K562 (cell line): Measurements from ENCODE around the gene FMN2. TPM values are rescaled to one million over a fixed set of nuclear protein-coding genes. Genes with fewer than 3 reads are reported as not detected.

Experiments
- ATAC-seq: fragments of 200-7000 bp; cut with Tn5 transposase; 3 replicates; pipeline ENCODE4 v1.9.1; 2020; ENCODE audit warnings: moderate library complexity
- BruUV-seq: library from RNA; stranded (reverse); fragments of 400-500 nt; replicated peaks from 2 replicates; lab custom pipeline; 2021; lab: Mats Ljungman, UMichigan
- CTCF ChIA-PET: fragments of 300-600 bp; formaldehyde crosslinking; extraction: SDS; loops from one replicate; lab custom pipeline; 2021; ENCODE audit warnings: low intra/inter-chr PET ratio; lab: Yijun Ruan, JAX
- POLR2A ChIA-PET: fragments of 300-600, 350-650 bp; sonication (Branson Sonifier 250); formaldehyde crosslinking; extraction: SDS; loops from one replicate; lab custom pipeline; 2021; ENCODE audit warnings: antibody characterized with exemption, inconsistent platforms; lab: Yijun Ruan, JAX
- DNase-seq, 4 experiments: peaks; one replicate each; pipeline versions ENCODE4 v3.0.0 to v3.0.0-alpha.2; 2011 to 2018; ENCODE audit warnings: low spot score in 3 of 4, mixed read lengths in 3 of 4; ENCODE audit errors: extremely low read depth in 1 of 4
- FAIRE-seq: peaks from 2 replicates; lab custom pipeline; 2011; peaks lifted over from hg19 to GRCh38; lab: Jason Lieb, UNC
- H2AFZ ChIP-seq: 2 replicates; pipeline ENCODE4 v1.6.0; 2011; ENCODE audit warnings: low read depth, low read length, control low read depth, inconsistent platforms
- H3K27ac ChIP-seq: fragments of 200-600 bp; 3 replicates; pipeline ENCODE4 v1.8.0; 2011; ENCODE audit warnings: low read depth, mild to moderate bottlenecking, control low read depth, inconsistent platforms, low read length, moderate library complexity, mixed read lengths; ENCODE audit errors: extremely low read depth
- H3K27me3 ChIP-seq, 2 experiments: fragments of 300-600 bp in 1 of 2; 2 replicates in 1 of 2; 3 replicates in 1 of 2; pipeline versions ENCODE4 v1.6.0 to v1.8.0; 2011; ENCODE audit warnings: inconsistent platforms in 2 of 2, low read length in 2 of 2, mild to moderate bottlenecking in 1 of 2, mixed read lengths in 1 of 2, moderate library complexity in 1 of 2; ENCODE audit not compliant: control insufficient read depth in 2 of 2, insufficient read depth in 2 of 2
- H3K36me3 ChIP-seq: fragments of 300-600 bp; 3 replicates; pipeline ENCODE4 v1.8.0; 2011; ENCODE audit warnings: mild to moderate bottlenecking, low read length, inconsistent platforms; ENCODE audit not compliant: control insufficient read depth, insufficient read depth
- H3K4me1 ChIP-seq, 2 experiments: fragments of 200-600 bp in 1 of 2; replicated peaks in 1 of 2; 2 replicates in 1 of 2; 3 replicates in 1 of 2; pipeline versions ENCODE4 v1.5.1 to v1.8.0; 2011; ENCODE audit warnings: inconsistent platforms in 2 of 2, low read length in 2 of 2, mild to moderate bottlenecking in 1 of 2, mixed read lengths in 1 of 2, moderate library complexity in 1 of 2; ENCODE audit not compliant: control insufficient read depth in 2 of 2, insufficient read depth in 2 of 2
- H3K4me2 ChIP-seq: 2 replicates; pipeline ENCODE4 v1.6.1; 2011; ENCODE audit warnings: low read length, control low read depth, inconsistent platforms, mixed read lengths; ENCODE audit not compliant: insufficient read depth
- H3K4me3 ChIP-seq: fragments of 200-600 bp; sonication (generic), shearing (Covaris generic); 2 replicates; pipeline ENCODE4 v1.5.1; 2016; ENCODE audit warnings: control low read depth, inconsistent platforms
- H3K79me2 ChIP-seq: fragments of 200-600 bp; 3 replicates; pipeline ENCODE4 v1.8.0; 2011; ENCODE audit warnings: low read length, inconsistent platforms; ENCODE audit not compliant: control insufficient read depth, insufficient read depth
- H3K9ac ChIP-seq, 2 experiments: 2 replicates each; pipeline versions ENCODE4 v1.6.0 to v1.6.1; 2011; ENCODE audit warnings: low read depth in 2 of 2, low read length in 2 of 2, control low read depth in 1 of 2, inconsistent platforms in 1 of 2, mild to moderate bottlenecking in 1 of 2, mixed read lengths in 1 of 2; ENCODE audit not compliant: insufficient read depth in 1 of 2
- H3K9me1 ChIP-seq: one replicate; pipeline ENCODE4 v1.6.0; 2011; ENCODE audit warnings: inconsistent platforms, mild to moderate bottlenecking, low read length, moderate library complexity; ENCODE audit not compliant: control insufficient read depth, insufficient read depth
- H3K9me3 ChIP-seq: replicated peaks from 2 replicates; pipeline ENCODE4 v1.5.1; 2011; ENCODE audit warnings: low read depth, low read length, inconsistent platforms; ENCODE audit not compliant: control insufficient read depth, insufficient read depth
- H4K20me1 ChIP-seq: replicated peaks from 2 replicates; pipeline ENCODE4 v1.6.1; 2011; ENCODE audit warnings: low read length, inconsistent platforms, mixed read lengths; ENCODE audit not compliant: control insufficient read depth, insufficient read depth
- CTBP1 ChIP-seq: fragments of 450-650 bp; IDR thresholded peaks from 2 replicates; pipeline ENCODE4 v1.6.1; 2016; ENCODE audit warnings: borderline replicate concordance
- KDM4B ChIP-seq, 2 experiments: fragments of 450-650 bp in 1 of 2; sonication (generic) in 1 of 2; IDR thresholded peaks; 2 replicates each; pipeline ENCODE4 v1.6.1; 2016 to 2017; ENCODE audit warnings: borderline replicate concordance in 2 of 2, antibody characterized with exemption in 1 of 2, low read depth in 1 of 2, mild to moderate bottlenecking in 1 of 2
- NBN ChIP-seq: fragments of 450-650 bp; IDR thresholded peaks from 2 replicates; pipeline ENCODE4 v1.6.1; 2016; ENCODE audit warnings: low read depth, mild to moderate bottlenecking
- NFE2L1 ChIP-seq: fragments of 450-650 bp; IDR thresholded peaks from 2 replicates; pipeline ENCODE4 v1.6.1; 2016; ENCODE audit warnings: missing genetic modification characterization, low read depth, mild to moderate bottlenecking, missing compliant biosample characterization, moderate library complexity, borderline replicate concordance
- PTTG1 ChIP-seq: fragments of 450-650 bp; IDR thresholded peaks from 2 replicates; pipeline ENCODE4 v1.6.1; 2016; ENCODE audit warnings: low read depth, mild to moderate bottlenecking, missing genetic modification characterization, missing compliant biosample characterization
- PURB ChIP-seq: sonication (generic); formaldehyde crosslinking; IDR thresholded peaks from 2 replicates; pipeline ENCODE4 v1.9.0; 2021; ENCODE audit warnings: low read depth, mild to moderate bottlenecking, missing genetic modification reagents
- TFAM ChIP-seq: fragments of 250-450 bp; sonication (Bioruptor Pico); conservative IDR thresholded peaks from 2 replicates; pipeline ENCODE4 v1.5.0; 2021; ENCODE audit warnings: mild to moderate bottlenecking, moderate library complexity
- WGBS: fragments of 100-300 bp; shearing (Covaris generic); methylation state at CpG from one replicate; pipeline ENCODE4 v1.1.6; 2016; ENCODE audit warnings: low coverage, mixed read lengths; ENCODE audit not compliant: insufficient coverage; ENCODE audit errors: missing lambda C conversion rate; 5-methylcytosine and 5-hydroxymethylcytosine counted together
- in situ Hi-C: fragments of 300-500 bp; cut with MboI; formaldehyde crosslinking; loops from 4 replicates; pipeline ENCODE4 v1.15.0; 2018; ENCODE audit warnings: inconsistent platforms, mixed read lengths
- intact Hi-C: fragments of 100-400 bp; cut with micrococcal nuclease; formaldehyde crosslinking; loops from 2 replicates; pipeline ENCODE4 v1.14.2; 2022
- polyA plus RNA-seq, 8 experiments: library from polyadenylated mRNA; depleted of rRNA in 4 of 8; stranded (reverse) in 5 of 8; unstranded in 3 of 8; fragments of >200 nt; fragmentation: Nextera tagmentation in 2 of 8; fragmentation: Illumina TruSeq in 1 of 8; extraction: Ambion mirVana in 2 of 8; extraction: Trizol in 1 of 8; gene quantifications; 2 replicates each; pipeline versions ENCODE4 v1.2.1 to v1.2.3, GENCODE V29; 2011 to 2014; ENCODE audit warnings: inconsistent platforms in 1 of 8, missing spikeins in 1 of 8
- total RNA-seq, 7 experiments: library from RNA; depleted of rRNA in 6 of 7; stranded (reverse); fragments of >200 nt in 6 of 7; fragmentation: Illumina TruSeq in 2 of 7; extraction: Trizol in 2 of 7; gene quantifications; 2 replicates each; pipeline versions ENCODE4 v1.2.1 to v1.2.3, GENCODE V29; 2011 to 2021; ENCODE audit warnings: low replicate concordance in 1 of 7
- TF ChIP-seq, protein P1 (sequence below): fragments of 450-650 bp; formaldehyde crosslinking; IDR thresholded peaks from 2 replicates; pipeline ENCODE4 v1.4.0; 2020; ENCODE audit warnings: mild to moderate bottlenecking, moderate library complexity
- TF ChIP-seq, protein P2 (sequence below): fragments of 450-650 bp; formaldehyde crosslinking; IDR thresholded peaks from 2 replicates; pipeline ENCODE4 v1.4.0; 2022; ENCODE audit warnings: missing genetic modification characterization

Gene FMN2
- total and polyA plus RNA-seq, 9 of the 15 experiments (the other 6 are each of a cell fraction or from before 2014, with no cell fraction given), result 0.15 to 0.45 (median 0.16) TPM; not detected in 3

DNA sequence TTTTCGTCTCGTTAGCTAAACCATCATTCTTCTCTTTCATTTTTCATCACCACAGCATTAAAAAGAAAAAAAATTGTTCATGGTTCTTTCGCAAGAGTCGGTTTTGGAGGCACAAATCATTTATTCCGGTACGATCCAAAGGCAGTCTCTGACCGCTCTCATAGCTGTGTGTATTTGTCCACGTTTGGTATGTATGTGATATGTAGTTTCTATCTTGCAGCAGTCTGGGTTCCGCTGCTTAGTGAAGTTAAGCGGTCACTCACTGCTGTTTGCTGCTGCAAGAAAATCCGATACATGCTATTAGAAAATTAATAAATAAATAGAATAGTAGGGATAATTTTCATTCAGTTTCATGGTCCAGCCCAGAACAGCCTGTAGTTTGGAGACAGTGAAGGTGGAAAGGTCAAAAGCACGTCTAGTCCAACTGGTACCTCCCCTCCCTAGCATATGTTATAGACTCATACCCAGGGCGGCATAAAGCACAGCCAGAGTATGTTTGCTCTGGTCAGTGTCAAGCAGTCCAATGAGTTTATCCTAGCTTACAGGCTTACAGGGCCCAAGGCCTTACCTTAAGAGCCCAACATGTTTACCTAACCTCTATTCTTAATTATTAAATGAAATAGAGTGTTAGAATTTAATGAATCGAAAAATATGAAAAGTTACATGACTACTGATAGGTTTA is 2.5 kb downstream of the FMN2 start:
- ChIA-PET CTCF (no interaction called here), POLR2A (no interaction called here)
- Histone ChIP-seq H3K4me2 (no peak overlapping the region), H3K4me1 (peaks cover 0 to 21% of the 10 kb centered on the region in 2 experiments; a peak in 1 of 5 replicates), H2AFZ (no peak overlapping the region), H3K9ac (no peak overlapping the region), H4K20me1 (no peaks in the 10 kb centered on the region), H3K4me3 (no peak overlapping the region), H3K79me2 (no peaks in the 10 kb centered on the region), H3K27me3 (peaks cover 18 to 20% of the 10 kb centered on the region in 2 experiments), H3K36me3 (no peaks in the 10 kb centered on the region), H3K9me3 (no peaks in the 10 kb centered on the region), H3K27ac (no peak overlapping the region), H3K9me1 (no peaks in the 10 kb centered on the region)
- intact Hi-C loops, result no loop called here
- no peak for DNase-seq
- no peak for FAIRE-seq
- BruUV-seq, result no TSS peak
- in situ Hi-C loops, result no loop called here
- TF ChIP-seq, protein P1, sequence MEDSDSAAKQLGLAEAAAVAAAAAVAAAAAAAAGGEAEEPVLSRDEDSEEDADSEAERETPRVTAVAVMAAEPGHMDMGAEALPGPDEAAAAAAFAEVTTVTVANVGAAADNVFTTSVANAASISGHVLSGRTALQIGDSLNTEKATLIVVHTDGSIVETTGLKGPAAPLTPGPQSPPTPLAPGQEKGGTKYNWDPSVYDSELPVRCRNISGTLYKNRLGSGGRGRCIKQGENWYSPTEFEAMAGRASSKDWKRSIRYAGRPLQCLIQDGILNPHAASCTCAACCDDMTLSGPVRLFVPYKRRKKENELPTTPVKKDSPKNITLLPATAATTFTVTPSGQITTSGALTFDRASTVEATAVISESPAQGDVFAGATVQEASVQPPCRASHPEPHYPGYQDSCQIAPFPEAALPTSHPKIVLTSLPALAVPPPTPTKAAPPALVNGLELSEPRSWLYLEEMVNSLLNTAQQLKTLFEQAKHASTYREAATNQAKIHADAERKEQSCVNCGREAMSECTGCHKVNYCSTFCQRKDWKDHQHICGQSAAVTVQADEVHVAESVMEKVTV (CRISPR knock-in tag), result no peak
- no peak for ATAC-seq
- 3% methylated on average over 14 of the region's 14 CpGs for WGBS

DNA sequence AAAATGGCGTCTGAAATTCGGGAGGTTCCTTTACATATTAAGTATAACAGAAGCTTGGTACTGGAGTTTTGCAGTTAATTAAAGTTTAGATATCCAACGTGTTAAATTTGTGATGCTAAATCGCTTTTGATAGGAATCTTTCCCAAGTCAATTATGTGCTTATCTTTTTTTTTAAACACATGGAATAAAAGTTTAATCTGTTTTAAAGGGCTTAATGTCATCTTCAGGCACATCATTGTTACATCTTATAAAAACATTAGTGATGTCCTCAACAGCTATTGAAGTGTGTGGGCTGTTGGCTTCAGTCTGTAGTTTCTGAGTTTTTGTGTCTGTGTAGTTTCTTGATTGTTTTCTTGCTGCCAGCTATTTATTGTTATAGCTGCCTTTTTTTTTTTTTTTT is 5.3 kb downstream of the FMN2 start:
- Histone ChIP-seq H3K27me3 (peaks cover 15 to 17% of the 10 kb centered on the region in 2 experiments), H3K9me3 (no peaks in the 10 kb centered on the region), H3K4me1 (peaks cover 0 to 15% of the 10 kb centered on the region in 2 experiments; a peak in 1 of 5 replicates), H4K20me1 (no peaks in the 10 kb centered on the region), H3K9me1 (no peaks in the 10 kb centered on the region), H3K4me2 (no peak overlapping the region), H3K9ac (no peak overlapping the region)
- ATAC-seq, result no peak
- POLR2A ChIA-PET, result interaction anchor here (1.0 kb wide), 1 partner anchor 25 kb away, joined by 3 read pairs; no protein-coding TSS in a partner anchor
- CTCF ChIA-PET, result no interaction called here
- no peak for TF ChIP-seq PTTG1 (tag)
- TF ChIP-seq CTBP1, result no peak
- no peak for TF ChIP-seq PURB (CRISPR knock-in tag)
- TF ChIP-seq TFAM (CRISPR knock-in tag), result no peak
- no peak for TF ChIP-seq NFE2L1 (tag)
- TF ChIP-seq, protein P2, sequence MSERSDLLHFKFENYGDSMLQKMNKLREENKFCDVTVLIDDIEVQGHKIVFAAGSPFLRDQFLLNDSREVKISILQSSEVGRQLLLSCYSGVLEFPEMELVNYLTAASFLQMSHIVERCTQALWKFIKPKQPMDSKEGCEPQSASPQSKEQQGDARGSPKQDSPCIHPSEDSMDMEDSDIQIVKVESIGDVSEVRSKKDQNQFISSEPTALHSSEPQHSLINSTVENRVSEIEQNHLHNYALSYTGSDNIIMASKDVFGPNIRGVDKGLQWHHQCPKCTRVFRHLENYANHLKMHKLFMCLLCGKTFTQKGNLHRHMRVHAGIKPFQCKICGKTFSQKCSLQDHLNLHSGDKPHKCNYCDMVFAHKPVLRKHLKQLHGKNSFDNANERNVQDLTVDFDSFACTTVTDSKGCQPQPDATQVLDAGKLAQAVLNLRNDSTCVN, result no peak
- TF ChIP-seq KDM4B (IDR thresholded peaks at IDR 0.05; ENCODE audit: borderline replicate concordance in 2 of 2, low read depth in 1 of 2), result no peak
- no peak for TF ChIP-seq NBN
- TF ChIP-seq, all 486 proteins: peak for 0
- no peaks in the 10 kb centered on the region for H3K36me3 ChIP-seq
- H3K4me3 ChIP-seq, result no peak overlapping the region
- H3K27ac ChIP-seq, result no peak overlapping the region
- in situ Hi-C loops (no loop called here), intact Hi-C loops (no loop called here)
- H2AFZ ChIP-seq, result no peak overlapping the region
- H3K79me2 ChIP-seq, result no peaks in the 10 kb centered on the region
- FAIRE-seq (peak; percentile 23), DNase-seq (no peak)
- WGBS, result 0% methylated on average over 4 of the region's 4 CpGs
- BruUV-seq, result no TSS peak
